NOMO-1 treated with DMSO at 0.1 percent for 48 hours (cell line): ENCODE measurements around the gene SDK1.

ENCODE experiments used
- DNase-seq: peaks from one replicate; lab custom pipeline; 2025; ENCODE audit not compliant: unreplicated experiment; lab: John Stamatoyannopoulos, UW

The SDK1 gene

GRCh38 chr7:4009211-4010060 lies 708.4 kb downstream of the SDK1 start:
- no peak for DNase-seq

- no peak for DNase-seq
Measured at GRCh38 chr7:4010061-4010605, 709.1 kb downstream of the SDK1 start.

GRCh38 chr7:4010923-4011656 lies 710.0 kb downstream of the SDK1 start:
- DNase-seq: no peak

GRCh38 chr7:4013793-4014192 lies 712.7 kb downstream of the SDK1 start:
- no peak for DNase-seq

- DNase-seq: no peak
Measured at GRCh38 chr7:4014346-4015050, 713.4 kb downstream of the SDK1 start.

- DNase-seq: no peak
Measured at GRCh38 chr7:4015371-4015770, 714.3 kb downstream of the SDK1 start.

GRCh38 chr7:4015996-4016395 lies 714.9 kb downstream of the SDK1 start:
- DNase-seq: no peak

GRCh38 chr7:4017081-4017480 lies 716.0 kb downstream of the SDK1 start:
- no peak for DNase-seq

GRCh38 chr7:4017785-4018184 lies 716.7 kb downstream of the SDK1 start:
- DNase-seq: no peak

- no peak for DNase-seq
Measured at GRCh38 chr7:4018601-4019316, 717.7 kb downstream of the SDK1 start.

GRCh38 chr7:4020086-4020485 lies 719.0 kb downstream of the SDK1 start:
- no peak for DNase-seq

- DNase-seq: no peak
Measured at GRCh38 chr7:4021413-4021812, 720.4 kb downstream of the SDK1 start.

- no peak for DNase-seq
Measured at GRCh38 chr7:4022265-4022664, 721.2 kb downstream of the SDK1 start.

- DNase-seq: no peak
Measured at GRCh38 chr7:4023502-4023901, 722.5 kb downstream of the SDK1 start.

- no peak for DNase-seq
Measured at GRCh38 chr7:4024133-4024532, 723.1 kb downstream of the SDK1 start.

- no peak for DNase-seq
Measured at GRCh38 chr7:4024806-4025205, 723.8 kb downstream of the SDK1 start.

- DNase-seq: no peak
Measured at GRCh38 chr7:4025210-4025609, 724.2 kb downstream of the SDK1 start.

- no peak for DNase-seq
Measured at GRCh38 chr7:4025694-4026615, 724.9 kb downstream of the SDK1 start.

GRCh38 chr7:4026941-4027486 lies 726.0 kb downstream of the SDK1 start:
- DNase-seq: no peak
